ENCODE results near the gene MED13L.

Gene MED13L

GRCh38 chr12:115918763-115919162 lies 358.7 kb downstream of the MED13L start:
- no peak for DNase-seq (ENCODE audit: extremely low spot score)
- ChIA-PET CTCF (no interaction called here), POLR2A (no interaction called here)
- TF ChIP-seq SUZ12 (IDR thresholded peaks at IDR 0.05) (no peak), NFRKB (IDR thresholded peaks at IDR 0.05) (no peak), L3MBTL2 (conservative IDR thresholded peaks at IDR 0.05) (peak; percentile 54)

- DNase-seq (ENCODE audit: extremely low spot score), result peak; percentile 81
- ChIA-PET POLR2A (no interaction called here), CTCF (interaction anchor here (0.9 to 1.6 kb wide), 3 partner anchors 11 to 156 kb away, joined by 3 to 4 read pairs (median 3); no protein-coding TSS in a partner anchor)
- TF ChIP-seq NFRKB (IDR thresholded peaks at IDR 0.05) (no peak), CTBP1 (IDR thresholded peaks at IDR 0.05; ENCODE audit: borderline replicate concordance) (peak; percentile 15; the same call in 1 of the 2 replicates)
These were observed 360.4 kb downstream of the MED13L start for GRCh38 chr12:115916910-115917668.

- ChIA-PET CTCF (no interaction called here), POLR2A (no interaction called here)
- no peak for TF ChIP-seq PKNOX1 (IDR thresholded peaks at IDR 0.05)
- TF ChIP-seq FOXA1 (IDR thresholded peaks at IDR 0.05), result no peak
- no peak for TF ChIP-seq SUZ12 (IDR thresholded peaks at IDR 0.05)
- no peak for TF ChIP-seq L3MBTL2 (conservative IDR thresholded peaks at IDR 0.05)
- TF ChIP-seq ZNF384 (IDR thresholded peaks at IDR 0.05), result no peak
- no peak for TF ChIP-seq ARNT (IDR thresholded peaks at IDR 0.05)
- no peak for TF ChIP-seq SP1 (IDR thresholded peaks at IDR 0.05)
- TF ChIP-seq BHLHE40 (IDR thresholded peaks at IDR 0.05; ENCODE audit: borderline replicate concordance), result no peak
- TF ChIP-seq FOXM1 (IDR thresholded peaks at IDR 0.05; ENCODE audit: borderline replicate concordance), result no peak
- no peak for TF ChIP-seq CTBP1 (IDR thresholded peaks at IDR 0.05; ENCODE audit: borderline replicate concordance)
- no peak for TF ChIP-seq ELF4 (IDR thresholded peaks at IDR 0.05)
- TF ChIP-seq TARDBP (IDR thresholded peaks at IDR 0.05), result no peak
- no peak for TF ChIP-seq HDGF (IDR thresholded peaks at IDR 0.05; ENCODE audit: borderline replicate concordance)
- no peak for TF ChIP-seq FOXK2 (IDR thresholded peaks at IDR 0.05)
- no peak for TF ChIP-seq NFRKB (IDR thresholded peaks at IDR 0.05)
- TF ChIP-seq LEF1 (IDR thresholded peaks at IDR 0.05; ENCODE audit: borderline replicate concordance), result no peak
- DNase-seq (ENCODE audit: extremely low spot score), result no peak
These were observed 363.4 kb downstream of the MED13L start for GRCh38 chr12:115914122-115914521.

GRCh38 chr12:115912440-115912839 lies 365.1 kb downstream of the MED13L start:
- TF ChIP-seq ARNT (IDR thresholded peaks at IDR 0.05) (no peak), CTBP1 (IDR thresholded peaks at IDR 0.05; ENCODE audit: borderline replicate concordance) (no peak), SP1 (IDR thresholded peaks at IDR 0.05) (no peak), PKNOX1 (IDR thresholded peaks at IDR 0.05) (no peak), SUZ12 (IDR thresholded peaks at IDR 0.05) (no peak), ZNF384 (IDR thresholded peaks at IDR 0.05) (no peak), FOXK2 (IDR thresholded peaks at IDR 0.05) (no peak), L3MBTL2 (conservative IDR thresholded peaks at IDR 0.05) (no peak), LEF1 (IDR thresholded peaks at IDR 0.05; ENCODE audit: borderline replicate concordance) (no peak), NFRKB (IDR thresholded peaks at IDR 0.05) (no peak), FOXA1 (IDR thresholded peaks at IDR 0.05) (no peak), HDGF (IDR thresholded peaks at IDR 0.05; ENCODE audit: borderline replicate concordance) (no peak), TARDBP (IDR thresholded peaks at IDR 0.05) (no peak), BHLHE40 (IDR thresholded peaks at IDR 0.05; ENCODE audit: borderline replicate concordance) (no peak), FOXM1 (IDR thresholded peaks at IDR 0.05; ENCODE audit: borderline replicate concordance) (no peak), ELF4 (IDR thresholded peaks at IDR 0.05) (no peak)
- no peak for DNase-seq (ENCODE audit: extremely low spot score)
- POLR2A ChIA-PET, result no interaction called here
- CTCF ChIA-PET, result no interaction called here

- TF ChIP-seq HDGF (IDR thresholded peaks at IDR 0.05; ENCODE audit: borderline replicate concordance) (no peak), CTBP1 (IDR thresholded peaks at IDR 0.05; ENCODE audit: borderline replicate concordance) (no peak), SP1 (IDR thresholded peaks at IDR 0.05) (no peak), PKNOX1 (IDR thresholded peaks at IDR 0.05) (no peak), TARDBP (IDR thresholded peaks at IDR 0.05) (no peak), BHLHE40 (IDR thresholded peaks at IDR 0.05; ENCODE audit: borderline replicate concordance) (no peak), LEF1 (IDR thresholded peaks at IDR 0.05; ENCODE audit: borderline replicate concordance) (no peak), FOXA1 (IDR thresholded peaks at IDR 0.05) (no peak), SUZ12 (IDR thresholded peaks at IDR 0.05) (no peak), FOXK2 (IDR thresholded peaks at IDR 0.05) (no peak), ZNF384 (IDR thresholded peaks at IDR 0.05) (no peak)
- ChIA-PET CTCF (no interaction called here), POLR2A (no interaction called here)
- no peak for DNase-seq (ENCODE audit: extremely low spot score)
These were observed 366.1 kb downstream of the MED13L start for GRCh38 chr12:115911360-115911759.

GRCh38 chr12:115910057-115910456 lies 367.4 kb downstream of the MED13L start:
- POLR2A ChIA-PET, result interaction anchor here (0.6 kb wide), 1 partner anchor 1119 kb away, joined by 3 read pairs; no protein-coding TSS in a partner anchor
- DNase-seq (ENCODE audit: extremely low spot score), result no peak
- CTCF ChIA-PET, result no interaction called here
- TF ChIP-seq HDGF (IDR thresholded peaks at IDR 0.05; ENCODE audit: borderline replicate concordance) (no peak), NFRKB (IDR thresholded peaks at IDR 0.05) (no peak), CTBP1 (IDR thresholded peaks at IDR 0.05; ENCODE audit: borderline replicate concordance) (no peak), ELF4 (IDR thresholded peaks at IDR 0.05) (no peak), BHLHE40 (IDR thresholded peaks at IDR 0.05; ENCODE audit: borderline replicate concordance) (no peak), SUZ12 (IDR thresholded peaks at IDR 0.05) (no peak), ZNF384 (IDR thresholded peaks at IDR 0.05) (no peak), FOXK2 (IDR thresholded peaks at IDR 0.05) (no peak)

All from HEK293T (cell line).